NCI-H1930 (cell line): Measurements from ENCODE around the gene TSPAN8.
"Not testable (repeated sequence)": the region's sequence is repeated elsewhere in the genome, so short reads cannot be mapped to it uniquely, and the experiment has no call there.

Experiments used
- DNase-seq, 2 experiments: peaks; one replicate each; lab custom pipeline; 2025; lab: John Stamatoyannopoulos, UW

TSPAN8 gene

GRCh38 chr12:71164568-71165197 lies 6.9 kb upstream of the TSPAN8 start:
- no peak for DNase-seq

- no peak for DNase-seq
Measured at GRCh38 chr12:71164166-71164565, 6.4 kb upstream of the TSPAN8 start.

DNA sequence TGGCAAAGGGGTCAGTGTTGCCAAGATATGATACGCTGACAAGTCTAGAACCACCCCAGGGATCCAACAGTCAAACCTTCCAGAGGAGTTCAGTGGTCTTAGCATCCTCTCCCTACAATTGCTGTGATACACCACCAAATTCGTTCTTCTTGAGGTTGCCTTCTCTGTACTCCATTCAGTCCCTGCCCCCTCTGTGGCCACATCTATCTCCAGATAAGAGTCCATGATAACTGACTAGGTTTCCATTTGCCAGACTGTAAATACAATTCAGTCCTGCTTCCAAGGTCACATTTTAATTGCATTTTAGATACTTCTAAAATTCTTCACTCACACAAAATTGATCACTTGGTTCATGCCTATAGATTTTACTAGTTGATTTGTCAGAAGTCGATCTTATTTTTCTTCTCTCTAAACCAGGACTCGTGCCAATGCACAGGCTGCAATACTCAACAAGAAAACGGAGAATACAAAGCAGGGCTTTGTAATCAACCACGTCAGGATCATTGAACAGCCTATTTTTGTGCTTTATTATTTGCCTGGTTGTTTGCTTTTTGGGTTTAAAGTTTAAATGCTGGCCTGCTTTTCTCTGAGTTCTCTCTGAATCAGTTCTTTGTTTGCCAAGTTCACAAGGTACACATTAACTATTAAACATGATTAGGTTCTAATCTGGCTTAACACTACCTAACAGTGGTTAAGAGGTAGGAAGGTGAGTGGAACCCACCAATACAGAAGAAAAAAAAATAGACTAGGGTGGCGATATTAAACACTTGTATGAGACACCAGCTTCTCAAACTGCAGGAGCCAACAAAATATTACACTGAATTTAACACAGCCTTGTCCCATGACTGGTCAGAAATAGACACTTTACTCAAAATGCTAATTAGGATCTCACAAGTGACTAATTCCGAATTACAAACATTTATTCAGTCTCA lies 5.3 kb upstream of the TSPAN8 start:
- DNase-seq = no peak

DNA sequence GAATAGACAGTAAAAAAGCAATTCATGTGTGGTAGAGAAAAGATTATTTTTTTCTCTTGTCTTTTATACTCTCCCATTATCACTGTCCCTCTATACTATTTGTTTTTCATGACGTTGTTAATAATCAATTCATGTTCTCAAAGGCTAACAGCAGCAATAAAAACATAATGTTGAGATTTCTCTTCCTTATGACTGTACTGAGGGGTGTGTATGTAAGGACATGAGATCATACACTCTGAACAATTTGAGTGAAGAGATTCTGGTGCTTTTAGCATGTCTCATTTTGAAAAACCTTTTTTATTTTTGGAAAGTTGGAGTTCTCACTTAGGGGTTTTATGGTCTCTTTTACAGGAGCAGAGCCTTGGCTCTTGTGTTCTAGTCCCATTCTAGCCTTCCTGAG lies 3.8 kb upstream of the TSPAN8 start:
- no peak for DNase-seq

- DNase-seq = no peak
Measured at GRCh38 chr12:71160585-71160984, 2.8 kb upstream of the TSPAN8 start.

DNA sequence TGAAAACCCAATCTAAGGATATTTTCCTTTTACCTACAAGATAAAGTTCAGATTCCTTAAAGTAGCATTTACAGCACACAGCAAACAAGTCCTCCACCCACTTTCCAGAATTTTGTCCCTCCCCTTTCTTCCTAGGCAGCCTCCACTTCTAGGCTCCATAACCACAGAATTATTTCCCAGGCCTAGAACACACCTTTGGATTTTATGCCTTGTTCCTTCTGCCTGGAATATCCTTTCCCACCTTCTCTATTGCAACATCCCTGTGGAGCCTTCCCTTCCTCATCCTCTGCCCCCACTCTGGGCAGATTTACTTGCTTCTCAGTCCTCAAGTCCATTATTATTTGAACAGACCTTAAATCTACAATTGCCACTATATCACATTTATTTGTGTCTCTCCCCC lies 2.1 kb upstream of the TSPAN8 start:
- no peak for DNase-seq

DNA sequence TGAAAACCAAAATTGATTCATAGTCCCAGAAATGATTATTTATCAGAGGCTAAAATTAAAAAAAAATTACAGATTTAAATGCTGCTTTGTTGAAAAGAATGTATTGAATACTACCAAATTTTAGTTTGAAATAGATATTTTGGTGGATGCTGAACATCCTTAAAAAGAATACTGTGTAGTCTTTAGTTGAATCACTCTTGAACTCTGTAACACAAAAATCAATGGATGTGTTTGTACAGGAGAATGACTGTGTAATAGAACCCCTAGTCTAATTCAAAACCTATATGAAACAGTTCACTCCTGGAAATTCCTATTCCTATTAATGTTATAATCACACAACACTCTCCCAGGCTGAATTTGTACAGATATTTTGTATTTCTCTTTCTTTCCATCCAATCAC lies 1.5 kb upstream of the TSPAN8 start:
- DNase-seq = no peak

GRCh38 chr12:71158361-71158882 lies 623 bp upstream of the TSPAN8 start:
- peak; percentile 40 to 62 for DNase-seq

DNA sequence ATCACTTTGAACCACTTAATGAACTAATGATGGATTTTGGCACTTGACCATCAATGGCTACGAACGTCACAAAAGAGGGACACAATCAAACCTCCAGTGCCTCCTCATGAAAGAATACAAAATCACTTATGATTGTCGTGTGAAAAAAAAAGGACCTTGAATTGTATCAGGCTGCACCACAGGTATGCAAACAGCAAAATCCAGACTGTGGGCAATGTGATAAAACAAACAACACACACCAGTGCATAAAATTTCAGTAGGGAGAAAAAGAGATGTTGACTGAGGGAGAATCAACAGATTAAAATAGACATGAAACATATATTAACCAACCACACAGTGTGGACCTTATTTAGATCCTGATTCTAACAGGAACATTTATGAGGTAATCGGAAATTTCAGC lies 2.6 kb downstream of the TSPAN8 start:
- DNase-seq = no peak

GRCh38 chr12:71152851-71153250 lies 4.9 kb downstream of the TSPAN8 start:
- no peak for DNase-seq

DNA sequence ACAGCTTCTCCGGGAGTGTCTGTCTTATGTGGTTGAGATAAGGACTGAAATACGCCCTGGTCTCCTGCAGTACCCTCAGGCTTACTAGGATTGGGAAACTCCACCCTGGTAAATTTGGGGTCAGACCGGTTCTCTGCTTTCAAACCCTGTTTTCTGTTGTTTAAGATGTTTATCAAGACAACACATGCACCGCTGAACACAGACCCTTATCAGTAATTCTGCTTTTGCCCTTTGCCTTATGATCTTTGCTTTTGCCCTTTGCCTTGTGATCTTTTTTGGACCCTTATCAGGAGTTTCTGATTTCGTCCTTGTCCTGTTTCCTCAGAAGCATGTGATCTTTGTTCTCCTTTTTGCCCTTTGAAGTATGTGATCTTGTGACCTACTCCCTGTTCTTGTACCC lies 7.8 kb downstream of the TSPAN8 start:
- not testable (repeated sequence) for DNase-seq

DNA sequence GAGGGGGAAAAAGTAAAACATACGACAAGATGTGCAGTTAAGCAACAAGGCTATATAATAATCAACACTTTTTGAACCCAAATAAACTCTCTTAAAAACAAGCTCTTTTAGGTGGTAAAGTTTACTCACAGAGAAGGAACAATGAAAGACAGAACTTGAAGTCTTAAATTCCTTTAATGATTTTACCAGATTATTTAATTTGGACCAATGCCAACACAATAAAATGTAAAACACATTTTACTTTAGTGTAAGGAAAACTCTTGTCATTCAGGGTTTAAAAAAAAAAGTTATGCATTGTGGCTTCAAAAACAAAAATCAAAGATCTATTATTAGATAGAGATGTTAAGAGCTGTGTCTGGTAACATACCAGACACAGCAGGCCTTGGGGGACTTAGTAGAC lies 13.1 kb downstream of the TSPAN8 start:
- DNase-seq = no peak

GRCh38 chr12:71142956-71143355 lies 14.8 kb downstream of the TSPAN8 start:
- DNase-seq = no peak

DNA sequence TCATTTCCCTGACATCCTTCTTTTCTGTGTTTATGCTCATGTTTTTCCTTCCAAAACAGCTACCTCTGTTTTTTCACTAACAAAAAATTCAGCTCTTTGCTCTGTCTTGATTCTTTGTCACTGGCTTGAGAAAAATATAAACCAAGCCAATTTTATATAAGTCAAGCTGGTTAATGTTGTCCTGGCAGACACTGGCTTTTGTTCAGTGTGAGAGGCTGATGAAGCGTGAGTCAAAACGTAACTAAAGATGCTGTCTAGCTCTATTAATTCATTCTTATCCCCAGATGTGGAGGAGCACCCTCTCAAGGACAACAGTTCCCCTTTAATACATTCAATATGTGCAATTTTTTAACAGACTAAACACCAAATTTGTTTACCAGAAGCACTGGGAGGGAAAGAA lies 15.8 kb downstream of the TSPAN8 start:
- DNase-seq = no peak

GRCh38 chr12:71141378-71141926 lies 16.3 kb downstream of the TSPAN8 start:
- no peak for DNase-seq

DNA sequence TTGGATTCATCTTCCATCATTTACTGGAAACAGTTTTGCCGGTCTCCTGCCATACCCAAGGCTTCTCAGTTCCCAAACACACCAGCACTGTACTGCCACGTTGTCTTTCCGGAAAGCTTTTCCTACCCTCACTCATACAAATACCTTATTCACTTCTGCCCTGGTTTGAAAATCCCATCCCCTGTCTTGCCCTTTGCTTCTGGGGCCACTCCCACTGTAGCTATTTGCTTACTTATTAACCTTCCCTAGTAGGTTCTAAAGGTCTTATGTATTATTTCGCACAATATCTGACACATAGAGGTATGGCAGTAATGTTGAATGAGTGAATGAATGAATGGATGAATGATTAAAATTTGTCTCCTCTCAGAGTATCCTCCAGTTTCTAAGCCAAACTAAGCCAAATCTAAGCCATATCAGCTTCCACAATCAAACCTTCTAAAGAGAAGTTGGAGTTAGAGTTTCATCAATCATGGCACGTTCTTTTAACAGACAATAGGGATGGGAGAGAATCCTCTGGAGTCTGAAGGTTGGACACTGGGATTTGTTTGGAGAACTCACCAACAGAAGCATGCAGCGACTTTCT lies 18.6 kb downstream of the TSPAN8 start:
- DNase-seq = no peak

DNA sequence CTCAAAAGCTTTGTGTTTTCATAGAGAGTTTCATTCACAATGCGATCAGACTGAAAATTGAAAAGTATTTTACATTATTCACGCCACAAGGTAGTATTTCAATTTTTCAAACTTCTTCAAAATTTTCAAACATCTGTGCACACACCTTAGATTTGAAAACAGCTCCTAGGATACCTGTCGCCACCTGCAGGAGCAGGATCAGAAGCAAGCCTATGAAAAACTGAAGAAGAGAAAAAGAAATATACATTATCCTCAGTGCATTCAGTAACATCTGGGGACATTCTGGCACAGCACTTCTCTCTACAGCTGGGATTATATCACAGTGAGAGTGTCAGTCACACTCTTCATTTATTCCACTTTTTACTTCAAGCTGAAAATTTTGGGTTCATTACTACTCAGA lies 19.8 kb downstream of the TSPAN8 start:
- no peak for DNase-seq

GRCh38 chr12:71135812-71136176 lies 22.0 kb downstream of the TSPAN8 start:
- no peak for DNase-seq

DNA sequence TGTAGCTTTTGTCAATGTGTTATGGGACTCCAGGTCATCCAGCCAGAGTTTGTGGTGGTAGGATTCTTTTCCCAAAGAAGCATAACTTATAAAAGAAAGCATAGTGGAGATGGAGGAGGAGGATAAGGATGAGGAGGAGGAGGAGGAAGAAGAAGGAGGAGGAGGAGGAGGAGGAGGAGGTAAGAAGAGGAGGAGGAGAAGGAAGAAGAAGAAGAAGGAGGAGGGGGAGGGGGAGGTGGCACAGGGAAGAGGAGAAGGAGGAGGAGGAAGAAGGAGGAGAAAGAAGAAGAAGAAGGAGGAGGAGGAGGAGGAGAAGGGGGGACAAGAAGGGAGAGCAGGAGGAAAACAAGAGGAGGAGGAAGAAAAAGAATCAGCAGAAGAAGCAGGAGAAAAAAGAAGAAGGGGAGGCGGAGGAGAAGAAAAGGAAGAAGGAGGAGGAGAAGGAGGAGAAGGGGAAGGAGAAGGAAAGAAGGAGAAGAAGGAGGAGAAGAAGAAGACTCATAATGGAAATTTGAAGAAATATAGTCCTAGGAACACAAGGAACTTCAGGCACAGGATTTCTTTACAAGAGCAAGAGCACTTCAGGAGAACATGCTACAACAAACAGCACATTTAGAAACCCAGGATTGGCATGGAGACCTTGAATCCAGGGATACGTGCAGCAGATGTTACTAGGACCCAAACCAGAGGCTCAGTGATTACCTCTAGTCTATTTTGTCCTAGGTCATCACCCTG lies 22.6 kb downstream of the TSPAN8 start:
- DNase-seq = no peak

GRCh38 chr12:71134405-71134804 lies 23.4 kb downstream of the TSPAN8 start:
- no peak for DNase-seq

- no peak for DNase-seq
Measured at GRCh38 chr12:71130521-71131069, 27.2 kb downstream of the TSPAN8 start.

GRCh38 chr12:71129364-71129763 lies 28.4 kb downstream of the TSPAN8 start:
- no peak for DNase-seq
